Measurements from ENCODE around the gene HLA-DMA. TPM values are rescaled to one million over a fixed set of nuclear protein-coding genes. Genes with fewer than 3 reads are reported as not detected.
A peak's percentile ranks its signal among the peaks of the same experiment; 100 is the strongest.

Gene HLA-DMA
- total and polyA plus RNA-seq, 2 of the 8 experiments (the other 6 are each of a cell fraction or from before 2014, with no cell fraction given) = 13.3 to 23.1 TPM

DNA sequence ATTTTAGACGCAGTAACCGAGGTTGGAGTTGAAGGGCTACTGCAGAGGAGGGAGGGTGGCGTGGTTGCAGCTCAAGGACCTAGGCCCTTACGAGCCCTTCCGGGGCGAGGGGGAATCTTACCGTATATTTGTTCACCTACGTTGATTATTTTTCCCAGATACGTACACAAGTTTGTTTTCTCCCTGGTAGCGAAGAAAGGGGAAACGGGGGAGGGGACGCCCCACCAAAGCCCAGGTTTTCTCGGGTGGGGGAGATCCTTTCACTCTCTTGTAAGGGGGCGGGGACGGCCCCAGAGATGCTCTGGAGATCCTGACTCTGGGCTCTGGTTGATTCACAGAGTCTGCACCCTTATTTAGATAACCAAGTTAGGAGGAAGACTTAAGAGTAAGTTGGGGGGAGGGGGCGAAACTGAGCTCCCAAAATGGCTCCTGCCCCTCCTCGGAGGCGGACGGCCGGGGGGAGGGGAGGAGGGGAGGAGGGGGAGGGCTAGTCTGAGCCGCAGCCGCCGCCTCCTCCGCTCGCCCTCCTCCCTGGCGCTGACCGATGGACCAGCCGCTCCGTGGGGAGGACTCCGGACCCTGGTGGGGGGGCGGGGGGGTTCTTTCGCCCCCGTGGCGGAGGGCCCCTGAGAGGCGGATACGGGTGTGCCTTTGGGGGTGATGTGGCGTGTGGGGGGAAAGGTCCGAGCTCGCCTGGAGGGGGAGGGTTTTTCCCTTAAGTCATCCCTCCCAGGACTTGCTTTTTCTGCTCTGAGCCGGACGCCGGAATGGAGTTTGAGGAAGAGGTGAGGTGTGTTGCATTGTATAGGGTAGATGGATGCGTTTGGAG, 17.7 kb upstream of the HLA-DMA start (continued):
- TF ChIP-seq BCL11A (IDR thresholded peaks at IDR 0.05; ENCODE audit: low read depth in 2 of 2, low read length in 2 of 2) (no peak), EP300 (IDR thresholded peaks at IDR 0.05; ENCODE audit: borderline replicate concordance in 1 of 2, low read depth in 2 of 2, low read length in 2 of 2) (0 out of 3 replicates have a peak, but pooled peaks of 1 of the 2 experiments have one; percentile 42), YY1 (IDR thresholded peaks at IDR 0.05; ENCODE audit: low read depth, low read length) (no peak), MAFK (IDR thresholded peaks at IDR 0.05; ENCODE audit: low read depth, low read length) (no peak), TAF7 (optimal IDR thresholded peaks at IDR 0.05; ENCODE audit: borderline replicate concordance, low read depth, low read length) (peak; percentile 46)
- TF ChIP-seq, protein P1, sequence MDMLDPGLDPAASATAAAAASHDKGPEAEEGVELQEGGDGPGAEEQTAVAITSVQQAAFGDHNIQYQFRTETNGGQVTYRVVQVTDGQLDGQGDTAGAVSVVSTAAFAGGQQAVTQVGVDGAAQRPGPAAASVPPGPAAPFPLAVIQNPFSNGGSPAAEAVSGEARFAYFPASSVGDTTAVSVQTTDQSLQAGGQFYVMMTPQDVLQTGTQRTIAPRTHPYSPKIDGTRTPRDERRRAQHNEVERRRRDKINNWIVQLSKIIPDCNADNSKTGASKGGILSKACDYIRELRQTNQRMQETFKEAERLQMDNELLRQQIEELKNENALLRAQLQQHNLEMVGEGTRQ (IDR thresholded peaks at IDR 0.05; ENCODE audit: low read length) = no peak

Measured in H1 (cell line).